PFSK-1 (cell line): Measurements from ENCODE around the gene ITPKB.

Experiments used
- REST ChIP-seq, 2 experiments: IDR thresholded peaks; 2 replicates each; pipeline versions ENCODE4 v1.6.1 to v1.8.0; 2011 to 2012; ENCODE audit warnings: low read depth in 2 of 2, low read length in 2 of 2, control low read depth in 1 of 2, inconsistent platforms in 1 of 2, mild to moderate bottlenecking in 1 of 2, moderate library complexity in 1 of 2; ENCODE audit not compliant: insufficient read depth in 1 of 2
- SIN3A ChIP-seq: IDR thresholded peaks from 2 replicates; pipeline ENCODE4 v1.6.1; 2012; ENCODE audit warnings: mild to moderate bottlenecking, low read length, moderate library complexity, borderline replicate concordance; ENCODE audit not compliant: insufficient read depth
- TAF1 ChIP-seq: IDR thresholded peaks from 2 replicates; pipeline ENCODE4 v1.6.1; 2012; ENCODE audit warnings: low read length, control low read depth, borderline replicate concordance; ENCODE audit not compliant: insufficient read depth

GRCh38 chr1:226663327-226663704 lies 75.8 kb downstream of the ITPKB start:
- TF ChIP-seq TAF1 (no peak), SIN3A (no peak), REST (IDR thresholded peaks at IDR 0.05; ENCODE audit: insufficient read depth in 1 of 2, low read depth in 2 of 2, low read length in 2 of 2) (no peak)
